Neural progenitor cell (in vitro differentiated cells): Measurements from ENCODE around the gene IP6K2.
"Not testable (repeated sequence)": the region's sequence is repeated elsewhere in the genome, so short reads cannot be mapped to it uniquely, and the experiment has no call there.

Experiments
- EZH2 ChIP-seq: fragments of 200-600 bp; sonication (generic); IDR thresholded peaks from 2 replicates; pipeline ENCODE4 v1.6.1; 2017; ENCODE audit warnings: antibody characterized with exemption, mild to moderate bottlenecking, moderate library complexity
- TF ChIP-seq, protein P1 (sequence below): fragments of 200-600 bp; sonication (generic); IDR thresholded peaks from 2 replicates; pipeline ENCODE4 v1.5.1; 2017; ENCODE audit warnings: antibody characterized with exemption, mild to moderate bottlenecking

DNA sequence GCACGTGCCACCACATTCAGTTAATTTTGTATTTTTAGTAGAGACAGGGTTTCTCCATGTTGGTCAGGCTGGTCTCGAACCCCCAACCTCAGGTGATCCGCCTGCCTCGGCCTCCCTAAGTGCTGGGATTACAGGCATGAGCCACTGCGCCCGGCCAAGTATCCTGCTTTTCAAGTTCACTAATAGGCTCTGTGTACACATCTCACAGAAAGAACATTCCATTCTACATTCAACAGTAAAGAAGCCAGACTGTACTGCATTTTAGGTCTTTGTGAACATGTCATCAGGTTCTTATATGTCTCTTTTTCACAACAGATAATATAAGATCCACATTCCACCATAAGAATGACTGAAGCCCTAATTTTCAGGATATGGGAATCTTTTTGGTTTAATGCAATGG lies 42.5 kb upstream of the IP6K2 start:
- TF ChIP-seq EZH2 = not testable (repeated sequence)
- TF ChIP-seq, protein P1, sequence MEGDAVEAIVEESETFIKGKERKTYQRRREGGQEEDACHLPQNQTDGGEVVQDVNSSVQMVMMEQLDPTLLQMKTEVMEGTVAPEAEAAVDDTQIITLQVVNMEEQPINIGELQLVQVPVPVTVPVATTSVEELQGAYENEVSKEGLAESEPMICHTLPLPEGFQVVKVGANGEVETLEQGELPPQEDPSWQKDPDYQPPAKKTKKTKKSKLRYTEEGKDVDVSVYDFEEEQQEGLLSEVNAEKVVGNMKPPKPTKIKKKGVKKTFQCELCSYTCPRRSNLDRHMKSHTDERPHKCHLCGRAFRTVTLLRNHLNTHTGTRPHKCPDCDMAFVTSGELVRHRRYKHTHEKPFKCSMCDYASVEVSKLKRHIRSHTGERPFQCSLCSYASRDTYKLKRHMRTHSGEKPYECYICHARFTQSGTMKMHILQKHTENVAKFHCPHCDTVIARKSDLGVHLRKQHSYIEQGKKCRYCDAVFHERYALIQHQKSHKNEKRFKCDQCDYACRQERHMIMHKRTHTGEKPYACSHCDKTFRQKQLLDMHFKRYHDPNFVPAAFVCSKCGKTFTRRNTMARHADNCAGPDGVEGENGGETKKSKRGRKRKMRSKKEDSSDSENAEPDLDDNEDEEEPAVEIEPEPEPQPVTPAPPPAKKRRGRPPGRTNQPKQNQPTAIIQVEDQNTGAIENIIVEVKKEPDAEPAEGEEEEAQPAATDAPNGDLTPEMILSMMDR = not testable (repeated sequence)
